Hepatocyte (in vitro differentiated cells): ENCODE data around the gene FILIP1L. TPM values are rescaled to one million over a fixed set of nuclear protein-coding genes. Genes with fewer than 3 reads are reported as not detected.
A peak's percentile ranks its signal among the peaks of the same experiment; 100 is the strongest.

ENCODE experiments used
- DNase-seq: peaks from one replicate; pipeline ENCODE4 v3.0.0-alpha.2; 2016; ENCODE audit warnings: low spot score
- H2AFZ ChIP-seq: fragments of 200-600 bp; sonication (generic); 2 replicates; pipeline ENCODE4 v1.6.0; 2016; ENCODE audit warnings: antibody characterized with exemption, mild to moderate bottlenecking
- H3K27ac ChIP-seq: fragments of 200-600 bp; sonication (generic); 2 replicates; pipeline ENCODE4 v1.5.1; 2016; ENCODE audit warnings: mild to moderate bottlenecking
- H3K27me3 ChIP-seq: fragments of 200-600 bp; sonication (generic); 2 replicates; pipeline ENCODE4 v1.6.1; 2016
- H3K36me3 ChIP-seq: fragments of 200-600 bp; sonication (generic); replicated peaks from 2 replicates; pipeline ENCODE4 v1.5.1; 2016; ENCODE audit warnings: low read depth; ENCODE audit not compliant: insufficient read depth
- H3K4me1 ChIP-seq: fragments of 200-600 bp; sonication (generic); 2 replicates; pipeline ENCODE4 v1.5.1; 2016; ENCODE audit warnings: mild to moderate bottlenecking, moderate library complexity; ENCODE audit not compliant: insufficient read depth
- H3K4me2 ChIP-seq: fragments of 200-600 bp; sonication (generic); 2 replicates; pipeline ENCODE4 v1.6.0; 2016
- H3K4me3 ChIP-seq: fragments of 200-600 bp; sonication (generic); 2 replicates; pipeline ENCODE4 v1.5.1; 2016; ENCODE audit warnings: mild to moderate bottlenecking
- H3K79me2 ChIP-seq: fragments of 200-600 bp; sonication (generic); 2 replicates; pipeline ENCODE4 v1.6.0; 2017; ENCODE audit warnings: mild to moderate bottlenecking
- H3K9me2 ChIP-seq: fragments of 200-600 bp; sonication (generic); replicated peaks from 2 replicates; pipeline ENCODE4 v1.6.0; 2017; ENCODE audit warnings: mild to moderate bottlenecking; ENCODE audit not compliant: insufficient read depth
- H3K9me3 ChIP-seq: fragments of 200-600 bp; sonication (generic); 2 replicates; pipeline ENCODE4 v1.5.1; 2016; ENCODE audit warnings: low read depth, mild to moderate bottlenecking
- H4K20me1 ChIP-seq: fragments of 200-600 bp; sonication (generic); 2 replicates; pipeline ENCODE4 v1.6.0; 2016; ENCODE audit warnings: mild to moderate bottlenecking; ENCODE audit not compliant: insufficient read depth, poor library complexity, severe bottlenecking
- CTCF ChIP-seq: fragments of 200-600 bp; sonication (generic); IDR thresholded peaks from 2 replicates; pipeline ENCODE4 v1.5.1; 2016; ENCODE audit warnings: antibody characterized with exemption, mild to moderate bottlenecking; ENCODE audit not compliant: poor library complexity
- EZH2 ChIP-seq: fragments of 200-600 bp; sonication (generic); IDR thresholded peaks from 2 replicates; pipeline ENCODE4 v1.6.1; 2016; ENCODE audit warnings: antibody characterized with exemption, mild to moderate bottlenecking, borderline replicate concordance
- EZH2phosphoT487 ChIP-seq: fragments of 200-600 bp; sonication (generic); IDR thresholded peaks from one replicate; pipeline ENCODE4 v1.6.1; 2018; ENCODE audit warnings: antibody characterized with exemption, mild to moderate bottlenecking, low read depth, moderate library complexity; ENCODE audit not compliant: unreplicated experiment, severe bottlenecking
- WGBS: methylation state at CpG from one replicate; pipeline ENCODE4 v1.1.6; 2016; ENCODE audit warnings: low lambda C conversion rate; ENCODE audit errors: missing lambda C conversion rate; 5-methylcytosine and 5-hydroxymethylcytosine counted together
- polyA plus RNA-seq: library from polyadenylated mRNA; unstranded; fragments of >200 nt; fragmentation: Nextera tagmentation; extraction: Ambion mirVana; gene quantifications from 2 replicates; pipeline ENCODE4 v1.2.1, GENCODE V29; 2016
- total RNA-seq: library from RNA; depleted of rRNA; stranded (reverse); fragments of >200 nt; gene quantifications from 2 replicates; pipeline ENCODE4 v1.2.3, GENCODE V29; 2014

Gene FILIP1L
- total and polyA plus RNA-seq, 2 experiments from 2014 or later, result 48.2 to 49.4 TPM

GRCh38 chr3:100033184-100033583 lies 81.1 kb downstream of the FILIP1L start:
- no peaks in the 10 kb centered on the region for H3K9me2 ChIP-seq
- no peaks in the 10 kb centered on the region for H3K27me3 ChIP-seq
- H3K79me2 ChIP-seq, result no peaks in the 10 kb centered on the region
- H3K4me1 ChIP-seq, result peaks cover 50% of the 10 kb centered on the region
- DNase-seq, result peak; percentile 53
- no peaks in the 10 kb centered on the region for H3K9me3 ChIP-seq
- WGBS, result 13% methylated on average over 1 of the region's 1 CpG
- H3K4me2 ChIP-seq, result peak overlapping the region; percentile 29
- no peaks in the 10 kb centered on the region for H4K20me1 ChIP-seq
- peak overlapping the region; percentile 66 for H3K27ac ChIP-seq
- H2AFZ ChIP-seq, result no peak overlapping the region
- TF ChIP-seq CTCF (no peak), EZH2 (no peak), EZH2phosphoT487 (no peak)
- H3K36me3 ChIP-seq, result no peaks in the 10 kb centered on the region
- no peak overlapping the region for H3K4me3 ChIP-seq

DNA sequence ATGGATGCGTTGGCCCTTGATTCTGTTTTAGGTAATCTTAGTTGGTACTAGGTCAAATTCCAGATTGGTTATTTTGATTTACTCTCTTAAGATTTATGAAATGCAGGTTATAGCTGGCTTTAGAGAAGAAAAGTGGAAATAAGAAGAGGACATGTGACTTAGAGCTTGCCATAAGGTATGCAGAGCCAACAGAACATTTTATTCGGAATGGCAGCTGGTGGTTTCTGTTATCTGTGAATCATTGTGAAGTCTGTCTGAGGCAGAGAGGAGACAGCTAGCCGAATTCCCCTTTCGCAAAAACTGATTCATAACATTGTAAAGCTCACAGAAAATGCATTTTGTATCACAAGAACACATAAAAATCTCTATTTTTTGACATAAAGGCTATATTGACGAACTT lies 82.1 kb downstream of the FILIP1L start:
- H3K4me2 ChIP-seq, result peak overlapping the region; percentile 5
- 48% methylated on average over 5 of the region's 5 CpGs for WGBS

GRCh38 chr3:100030914-100031425 lies 83.3 kb downstream of the FILIP1L start:
- Histone ChIP-seq H3K27ac (no peak overlapping the region), H2AFZ (no peak overlapping the region), H3K36me3 (no peaks in the 10 kb centered on the region), H3K9me2 (no peaks in the 10 kb centered on the region), H3K27me3 (no peaks in the 10 kb centered on the region), H3K79me2 (no peaks in the 10 kb centered on the region), H3K4me1 (peaks cover 50% of the 10 kb centered on the region), H3K4me2 (no peak overlapping the region), H3K4me3 (no peak overlapping the region), H4K20me1 (no peaks in the 10 kb centered on the region), H3K9me3 (no peaks in the 10 kb centered on the region)
- TF ChIP-seq EZH2, result no peak
- no peak for TF ChIP-seq CTCF
- TF ChIP-seq EZH2phosphoT487, result no peak
- 91% methylated on average over 1 of the region's 1 CpG for WGBS
- DNase-seq, result no peak

More for the DNA sequence above, 82.1 kb downstream of the FILIP1L start:
- H3K27me3 ChIP-seq, result no peaks in the 10 kb centered on the region
- no peak for TF ChIP-seq EZH2phosphoT487
- no peak for TF ChIP-seq EZH2
- no peak for TF ChIP-seq CTCF
- no peak for DNase-seq
- no peaks in the 10 kb centered on the region for H3K79me2 ChIP-seq
- no peaks in the 10 kb centered on the region for H3K9me3 ChIP-seq
- no peak overlapping the region for H2AFZ ChIP-seq
- peaks cover 50% of the 10 kb centered on the region for H3K4me1 ChIP-seq
- H3K4me3 ChIP-seq, result no peak overlapping the region
- no peaks in the 10 kb centered on the region for H3K9me2 ChIP-seq
- peak overlapping the region; percentile 66 for H3K27ac ChIP-seq
- no peaks in the 10 kb centered on the region for H3K36me3 ChIP-seq
- no peaks in the 10 kb centered on the region for H4K20me1 ChIP-seq
